ENCODE measurements around the gene BMP5.
A peak's percentile ranks its signal among the peaks of the same experiment; 100 is the strongest.
"Not testable (repeated sequence)": the region's sequence is repeated elsewhere in the genome, so short reads cannot be mapped to it uniquely, and the experiment has no call there.

BMP5 gene

GRCh38 chr6:55875400-55875799, at the start of gene BMP5:
TSS of gene BMP5 (minus strand) at chr6:55875590. CDS start at chr6:55874865, 725 bp downstream.
- DNase-seq (ENCODE audit: low spot score) = no peak

GRCh38 chr6:55922406-55922805, 47.0 kb upstream of the BMP5 start:
- no peak for DNase-seq (ENCODE audit: low spot score)

- no peak for DNase-seq (ENCODE audit: low spot score)
These were observed 44.4 kb upstream of the BMP5 start for GRCh38 chr6:55919716-55920308.

GRCh38 chr6:55918639-55919038, 43.2 kb upstream of the BMP5 start:
- DNase-seq (ENCODE audit: low spot score) = peak; percentile 8

GRCh38 chr6:55917751-55918415, 42.5 kb upstream of the BMP5 start:
- no peak for DNase-seq (ENCODE audit: low spot score)

- peak; percentile 42 for DNase-seq (ENCODE audit: low spot score)
These were observed 40.8 kb upstream of the BMP5 start for GRCh38 chr6:55916188-55916587.

- no peak for DNase-seq (ENCODE audit: low spot score)
These were observed 38.1 kb upstream of the BMP5 start for GRCh38 chr6:55913228-55914195.

GRCh38 chr6:55910466-55910865, 35.1 kb upstream of the BMP5 start:
- DNase-seq (ENCODE audit: low spot score) = not testable (repeated sequence)

GRCh38 chr6:55909911-55910310, 34.5 kb upstream of the BMP5 start:
- not testable (repeated sequence) for DNase-seq (ENCODE audit: low spot score)

GRCh38 chr6:55902796-55903195, 27.4 kb upstream of the BMP5 start:
- DNase-seq (ENCODE audit: low spot score) = no peak

- peak; percentile 7 for DNase-seq (ENCODE audit: low spot score)
These were observed 26.4 kb upstream of the BMP5 start for GRCh38 chr6:55901765-55902270.

- peak; percentile 36 for DNase-seq (ENCODE audit: low spot score)
These were observed 23.0 kb upstream of the BMP5 start for GRCh38 chr6:55898342-55898741.

GRCh38 chr6:55897346-55897745, 22.0 kb upstream of the BMP5 start:
- DNase-seq (ENCODE audit: low spot score) = no peak

- DNase-seq (ENCODE audit: low spot score) = no peak
These were observed 20.8 kb upstream of the BMP5 start for GRCh38 chr6:55895972-55896730.

GRCh38 chr6:55892749-55893357, 17.5 kb upstream of the BMP5 start:
- DNase-seq (ENCODE audit: low spot score) = no peak

- no peak for DNase-seq (ENCODE audit: low spot score)
These were observed 13.5 kb upstream of the BMP5 start for GRCh38 chr6:55888917-55889316.

- peak; percentile 23 for DNase-seq (ENCODE audit: low spot score)
These were observed 10.9 kb upstream of the BMP5 start for GRCh38 chr6:55886185-55886836.

- peak; percentile 83 for DNase-seq (ENCODE audit: low spot score)
These were observed 7.6 kb upstream of the BMP5 start for GRCh38 chr6:55882718-55883569.

- no peak for DNase-seq (ENCODE audit: low spot score)
These were observed 1.9 kb upstream of the BMP5 start for GRCh38 chr6:55877283-55877682.

- DNase-seq (ENCODE audit: low spot score) = no peak
These were observed 1.1 kb downstream of the BMP5 start for GRCh38 chr6:55874316-55874715.

Measured in kidney tubule cell (primary cell).